Dendritic cell treated with granulocyte-macrophage colony-stimulating factor and Interleukin-4, amounts not matched to agents 40 ng/mL and 50 ng/mL, for 4 days (primary cell): ENCODE data around the gene OTULIN.
A peak's percentile ranks its signal among the peaks of the same experiment; 100 is the strongest.

Experiments
- H3K27ac Mint-ChIP-seq: one replicate; pipeline ENCODE4 v1.8.0; 2022; ENCODE audit warnings: mild to moderate bottlenecking, mixed read lengths
- H3K27me3 Mint-ChIP-seq: one replicate; pipeline ENCODE4 v1.8.0; 2022; ENCODE audit warnings: mild to moderate bottlenecking, mixed read lengths
- H3K36me3 Mint-ChIP-seq: one replicate; pipeline ENCODE4 v1.8.0; 2022; ENCODE audit warnings: low read depth, mixed read lengths
- H3K4me1 Mint-ChIP-seq: one replicate; pipeline ENCODE4 v1.8.0; 2022; ENCODE audit warnings: low read depth, mixed read lengths
- H3K4me3 Mint-ChIP-seq: one replicate; pipeline ENCODE4 v1.8.0; 2022; ENCODE audit warnings: mild to moderate bottlenecking, moderate library complexity, mixed read lengths
- H3K9me3 Mint-ChIP-seq: one replicate; pipeline ENCODE4 v1.8.0; 2022; ENCODE audit warnings: mixed read lengths
- intact Hi-C: fragments of 100-400 bp; cut with micrococcal nuclease; formaldehyde crosslinking; loops from one replicate; pipeline ENCODE4 v1.15.0; 2022

OTULIN gene

DNA sequence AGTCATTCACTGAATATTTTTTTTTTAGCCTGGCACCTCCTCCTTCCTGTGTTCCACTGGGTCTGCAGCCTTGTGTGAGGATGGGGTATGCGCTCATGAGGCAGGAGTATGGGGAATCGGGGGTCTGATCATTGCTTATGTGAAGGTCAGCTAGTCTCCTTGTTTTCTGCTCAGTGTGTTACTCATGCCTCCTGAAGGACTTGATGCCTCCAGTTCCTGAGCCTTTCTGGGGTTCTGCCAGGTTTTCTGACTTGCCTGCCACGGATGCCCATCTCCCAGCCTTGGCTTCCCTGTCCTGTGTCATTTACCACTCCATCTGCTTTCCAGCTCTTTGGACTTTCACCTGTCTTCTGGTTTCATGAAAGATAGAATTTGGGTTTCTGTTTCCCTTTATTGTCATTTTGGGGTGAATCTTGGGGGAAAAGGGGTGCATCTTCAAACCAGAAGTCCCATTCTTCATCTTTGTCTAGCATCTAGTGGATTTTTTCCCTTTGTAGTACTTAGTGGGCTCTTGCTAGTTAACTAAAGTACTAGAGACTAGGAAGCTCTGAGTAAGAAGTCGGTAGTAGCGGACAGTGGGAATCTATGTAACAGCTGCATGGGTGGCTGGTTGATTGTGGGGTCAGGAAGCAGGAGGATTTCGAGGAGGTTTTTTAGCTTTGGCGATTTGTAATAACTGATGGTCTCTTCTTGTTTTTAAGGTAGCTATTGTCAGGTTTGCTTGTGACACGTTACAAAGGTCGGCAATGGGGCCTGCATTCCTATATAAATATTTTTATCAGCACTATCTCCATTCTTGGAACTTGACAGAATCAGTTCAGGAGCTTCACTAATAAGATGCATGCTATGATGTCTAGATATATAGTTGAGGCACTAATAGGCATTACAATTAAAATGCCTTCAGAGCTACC is 8.2 kb downstream of the OTULIN start:
- H3K4me1 Mint-ChIP-seq: peaks cover 73% of the 10 kb centered on the region
- intact Hi-C loops: no loop called here
- peaks cover 45% of the 10 kb centered on the region for H3K36me3 Mint-ChIP-seq
- no peaks in the 10 kb centered on the region for H3K9me3 Mint-ChIP-seq
- no peaks in the 10 kb centered on the region for H3K27me3 Mint-ChIP-seq
- H3K27ac Mint-ChIP-seq: peak overlapping the region; percentile 21
- H3K4me3 Mint-ChIP-seq: no peak overlapping the region

DNA sequence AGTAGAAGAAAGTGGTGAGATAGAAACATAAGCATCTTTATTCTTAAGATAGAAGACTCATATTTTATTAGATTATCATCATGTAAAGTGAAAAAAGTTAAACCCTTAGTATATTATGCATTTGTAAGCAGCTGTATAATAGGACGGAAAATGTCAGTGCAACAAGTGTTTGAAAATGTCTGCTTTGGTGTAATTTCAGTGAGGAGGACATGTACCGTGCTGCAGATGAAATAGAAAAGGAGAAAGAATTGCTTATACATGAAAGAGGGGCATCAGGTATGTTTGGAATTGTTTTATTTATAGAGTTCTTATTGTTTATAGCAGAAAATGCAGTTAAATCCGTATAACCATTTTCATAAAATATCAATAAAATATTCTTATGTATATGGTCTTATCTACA is 8.9 kb downstream of the OTULIN start:
- Mint-ChIP-seq H3K4me3 (no peak overlapping the region), H3K27me3 (no peaks in the 10 kb centered on the region), H3K36me3 (peaks cover 45% of the 10 kb centered on the region), H3K4me1 (peaks cover 73% of the 10 kb centered on the region), H3K27ac (no peak overlapping the region), H3K9me3 (no peaks in the 10 kb centered on the region)
- intact Hi-C loops: no loop called here

DNA sequence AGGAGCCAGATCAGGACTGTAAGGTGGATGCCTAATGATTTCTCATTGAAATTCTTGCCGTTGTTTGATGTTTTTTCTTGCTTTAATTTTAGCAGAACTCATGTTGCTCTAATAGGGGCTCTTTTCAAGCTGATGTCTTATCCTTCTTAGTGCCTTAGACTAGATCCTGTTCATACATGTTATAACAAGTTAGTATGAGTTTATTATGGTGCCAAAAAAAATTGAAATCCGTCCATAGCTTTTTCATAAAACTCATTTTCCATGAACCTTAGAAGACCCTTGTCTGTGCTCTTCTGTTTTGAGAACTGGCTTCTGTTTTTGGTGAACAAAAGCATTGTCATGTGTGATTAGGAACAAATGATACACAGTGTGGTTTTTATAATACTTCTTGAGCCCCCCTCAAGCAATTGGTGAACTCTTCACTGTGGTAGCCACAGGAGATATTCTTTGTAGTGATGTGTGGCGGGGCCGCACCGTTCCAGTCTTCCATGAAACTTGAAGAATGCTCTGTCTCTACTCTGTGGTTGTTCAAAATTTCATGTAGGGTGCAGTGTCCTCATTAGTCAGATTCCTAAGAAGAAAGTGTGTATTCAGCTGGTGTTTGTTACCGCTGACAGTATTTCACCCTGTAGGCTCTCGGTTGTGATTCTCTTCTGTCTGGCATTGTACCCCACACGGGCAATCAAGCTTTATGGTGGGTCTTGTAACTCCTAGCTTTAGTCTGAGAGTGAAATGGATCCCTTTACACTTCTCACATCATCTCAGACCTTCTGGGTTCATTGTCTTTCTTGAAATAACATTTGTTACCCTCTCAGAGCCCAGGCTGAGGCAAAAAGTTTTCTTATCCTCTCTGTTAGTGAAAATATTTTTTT is 10.7 kb downstream of the OTULIN start:
- intact Hi-C loops: no loop called here
- H3K9me3 Mint-ChIP-seq: no peaks in the 10 kb centered on the region
- peaks cover 48% of the 10 kb centered on the region for H3K36me3 Mint-ChIP-seq

DNA sequence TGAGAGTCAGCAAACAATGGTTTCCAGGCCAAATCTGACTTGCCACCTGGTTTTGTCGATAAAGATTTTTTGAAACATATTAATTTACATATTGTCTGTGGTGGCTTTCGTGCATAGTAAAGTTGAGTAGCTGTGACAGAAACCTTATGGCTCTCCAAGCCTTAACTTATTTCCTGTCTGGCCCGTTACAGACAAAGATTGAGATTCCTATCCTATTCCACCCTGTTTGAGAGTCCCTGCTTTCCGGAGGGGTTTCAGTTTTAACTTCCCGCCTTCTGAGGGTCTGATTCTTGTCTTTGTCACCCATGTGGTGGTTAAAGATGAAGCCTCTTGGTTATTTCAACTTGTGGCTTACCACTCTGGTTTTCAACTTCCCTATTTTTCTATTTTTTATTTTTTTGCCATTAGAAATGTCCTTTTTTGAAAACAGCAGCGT is 11.4 kb downstream of the OTULIN start:
- H3K27me3 Mint-ChIP-seq: no peaks in the 10 kb centered on the region
- peaks cover 55% of the 10 kb centered on the region for H3K36me3 Mint-ChIP-seq
- no peaks in the 10 kb centered on the region for H3K9me3 Mint-ChIP-seq
- intact Hi-C loops: no loop called here
- H3K4me3 Mint-ChIP-seq: peak overlapping the region; percentile 37
- H3K4me1 Mint-ChIP-seq: peaks cover 78% of the 10 kb centered on the region
- peak overlapping the region; percentile 81 for H3K27ac Mint-ChIP-seq

More for the DNA sequence above, 10.7 kb downstream of the OTULIN start:
- no peaks in the 10 kb centered on the region for H3K27me3 Mint-ChIP-seq
- H3K4me1 Mint-ChIP-seq: peaks cover 80% of the 10 kb centered on the region
- H3K4me3 Mint-ChIP-seq: no peak overlapping the region
- H3K27ac Mint-ChIP-seq: peak overlapping the region; percentile 81

DNA sequence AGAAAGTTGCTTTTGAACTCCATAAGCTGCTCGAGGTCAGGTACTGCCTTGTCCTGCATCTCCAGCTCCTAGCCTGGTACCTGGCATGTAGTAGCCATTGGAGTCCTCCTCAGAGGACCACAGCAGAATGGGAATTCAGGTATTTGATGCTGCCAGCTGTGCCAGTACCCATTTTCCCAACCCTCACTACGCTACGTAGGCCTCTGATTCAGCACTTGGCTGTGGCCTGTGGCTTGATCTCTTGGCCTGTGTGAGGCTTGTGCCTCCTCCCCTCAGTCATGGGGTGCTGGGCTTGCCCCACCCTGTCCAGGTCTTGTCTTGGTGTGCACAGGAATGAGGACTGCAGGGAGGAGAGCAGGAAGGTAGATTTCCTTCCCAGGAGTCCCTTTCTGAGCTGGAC is 11.8 kb downstream of the OTULIN start:
- intact Hi-C loops: no loop called here
- Mint-ChIP-seq H3K36me3 (peaks cover 59% of the 10 kb centered on the region), H3K27me3 (no peaks in the 10 kb centered on the region)

DNA sequence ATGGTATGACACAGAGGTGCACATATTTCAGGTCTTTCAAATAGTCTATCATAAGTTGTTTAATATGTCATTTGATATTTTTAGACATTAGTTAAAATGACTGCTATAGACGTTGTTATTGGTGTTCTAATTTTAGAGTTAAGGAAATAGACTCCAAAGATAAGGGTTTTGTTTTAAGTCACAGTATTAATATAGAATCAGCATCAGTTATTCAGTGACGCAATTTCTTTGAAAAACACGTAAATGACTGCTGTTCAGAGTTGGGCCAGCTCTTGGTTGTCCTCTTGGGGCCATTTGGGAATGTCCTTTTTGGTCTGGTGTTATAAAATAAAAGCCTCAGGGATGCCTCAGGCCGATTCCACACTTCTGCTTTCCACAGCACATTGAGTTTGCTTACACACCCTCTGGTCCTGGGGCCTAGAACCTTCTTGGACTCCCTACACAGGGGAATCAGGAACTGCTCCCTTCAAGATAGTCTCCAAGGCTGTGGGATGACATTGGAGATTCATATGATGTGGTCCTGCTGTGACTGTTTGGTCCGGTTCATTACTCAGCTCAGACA is 14.3 kb downstream of the OTULIN start:
- no peaks in the 10 kb centered on the region for H3K9me3 Mint-ChIP-seq
- H3K36me3 Mint-ChIP-seq: peaks cover 76% of the 10 kb centered on the region
- intact Hi-C loops: no loop called here
- H3K27me3 Mint-ChIP-seq: no peaks in the 10 kb centered on the region
- no peak overlapping the region for H3K27ac Mint-ChIP-seq
- H3K4me1 Mint-ChIP-seq: peaks cover 49% of the 10 kb centered on the region
- H3K4me3 Mint-ChIP-seq: no peak overlapping the region

More for the DNA sequence above, 11.8 kb downstream of the OTULIN start:
- Mint-ChIP-seq H3K27ac (peak overlapping the region; percentile 81), H3K4me1 (peaks cover 74% of the 10 kb centered on the region), H3K9me3 (no peaks in the 10 kb centered on the region), H3K4me3 (peak overlapping the region; percentile 37)

DNA sequence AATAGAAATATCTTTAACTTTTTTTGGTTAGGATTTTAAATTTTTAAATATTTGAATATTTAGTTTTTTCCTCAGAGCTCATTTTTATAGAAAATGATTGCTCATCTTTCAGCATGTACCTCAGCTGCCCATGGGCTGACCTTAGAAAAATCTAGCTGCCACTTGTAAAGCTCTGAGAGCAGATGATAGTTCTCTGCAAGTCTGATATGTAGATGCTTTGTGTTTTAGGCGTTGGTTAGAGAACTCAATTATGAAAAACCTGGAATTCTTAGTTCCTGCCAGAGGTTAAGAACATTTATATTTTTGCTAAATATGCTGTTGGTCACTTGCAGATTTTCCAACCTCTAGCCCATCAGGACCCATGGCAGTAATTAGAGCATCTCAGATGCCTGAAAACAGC is 15.1 kb downstream of the OTULIN start:
- intact Hi-C loops: no loop called here
- Mint-ChIP-seq H3K4me3 (no peak overlapping the region), H3K27me3 (no peaks in the 10 kb centered on the region), H3K36me3 (peaks cover 76% of the 10 kb centered on the region), H3K27ac (no peak overlapping the region), H3K9me3 (no peaks in the 10 kb centered on the region), H3K4me1 (peaks cover 42% of the 10 kb centered on the region)

DNA sequence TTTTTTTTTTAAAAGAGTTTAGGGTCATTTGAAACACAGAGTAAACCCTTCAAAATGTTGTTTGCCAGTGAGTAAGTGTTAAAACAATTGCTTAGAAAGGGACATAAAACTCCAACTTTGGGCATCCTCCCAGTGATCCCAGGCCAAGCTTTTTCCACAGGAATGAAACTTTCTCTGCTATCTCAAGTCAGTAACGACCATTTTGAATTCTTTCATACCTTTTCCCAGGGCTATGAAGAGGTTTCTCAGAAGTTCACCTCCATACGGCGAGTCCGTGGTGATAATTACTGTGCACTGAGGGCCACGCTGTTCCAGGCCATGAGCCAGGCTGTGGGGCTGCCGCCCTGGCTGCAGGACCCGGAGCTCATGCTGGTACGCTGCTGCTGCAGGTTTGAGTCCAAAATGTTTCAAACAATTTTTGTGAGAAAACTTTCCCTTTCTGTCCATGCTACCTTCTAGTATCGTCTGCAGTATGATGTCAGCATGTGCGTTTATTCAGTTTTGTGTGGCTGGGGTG is 16.8 kb downstream of the OTULIN start:
- Mint-ChIP-seq H3K27ac (no peak overlapping the region), H3K4me1 (peaks cover 34% of the 10 kb centered on the region)
- intact Hi-C loops: no loop called here

DNA sequence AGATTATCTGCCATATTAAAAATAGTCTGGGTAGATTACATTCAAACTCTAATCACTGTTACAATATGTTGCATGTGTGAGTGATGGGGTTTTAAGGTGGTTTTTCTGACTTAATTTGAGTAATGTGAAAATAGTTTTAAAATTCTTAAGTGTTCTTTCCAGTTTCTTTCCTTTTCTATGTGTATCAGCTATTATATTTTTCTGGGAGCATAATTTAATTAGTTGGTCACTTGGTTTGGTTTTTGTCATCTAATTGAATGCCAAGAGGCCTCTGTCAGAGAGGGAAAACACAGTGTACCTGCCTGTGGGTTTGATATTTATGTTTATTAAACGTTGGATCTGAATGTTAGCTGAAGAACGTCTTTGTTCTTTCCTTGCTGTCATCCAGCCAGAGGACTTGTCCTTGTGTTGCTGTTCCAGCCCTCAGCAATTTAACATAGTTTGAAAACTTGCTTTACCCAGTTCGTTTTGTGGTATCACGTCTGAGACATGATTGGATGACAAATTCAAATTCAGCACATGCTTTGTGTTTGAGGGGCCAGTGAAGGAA is 19.5 kb downstream of the OTULIN start:
- intact Hi-C loops: no loop called here
- Mint-ChIP-seq H3K27ac (no peak overlapping the region), H3K4me3 (no peak overlapping the region), H3K27me3 (no peaks in the 10 kb centered on the region), H3K36me3 (peaks cover 88% of the 10 kb centered on the region), H3K9me3 (no peaks in the 10 kb centered on the region), H3K4me1 (peaks cover 15% of the 10 kb centered on the region)

More for the DNA sequence above, 16.8 kb downstream of the OTULIN start:
- Mint-ChIP-seq H3K9me3 (no peaks in the 10 kb centered on the region), H3K36me3 (peaks cover 79% of the 10 kb centered on the region), H3K4me3 (no peak overlapping the region), H3K27me3 (no peaks in the 10 kb centered on the region)

DNA sequence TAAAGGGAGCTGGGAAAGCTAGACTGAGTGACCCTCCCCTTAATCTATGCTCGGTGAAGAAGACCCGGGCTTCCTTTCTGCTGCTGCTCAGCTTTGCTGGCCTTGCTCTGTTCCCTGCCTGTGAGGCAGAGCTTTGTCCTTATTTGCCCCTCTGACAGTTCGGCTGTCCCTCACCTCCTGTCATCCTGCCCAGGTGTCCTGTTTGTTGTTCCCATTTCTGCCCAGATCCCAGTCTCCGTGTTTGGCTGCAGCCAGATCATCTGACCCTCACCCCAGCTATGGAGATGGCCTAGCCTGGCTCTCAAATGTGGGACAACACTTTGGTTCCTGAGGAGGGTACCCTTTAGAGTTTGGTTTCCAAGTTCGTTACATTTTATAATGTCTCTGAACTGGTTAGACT is 20.2 kb downstream of the OTULIN start:
- no peaks in the 10 kb centered on the region for H3K27me3 Mint-ChIP-seq
- H3K9me3 Mint-ChIP-seq: peaks cover 5% of the 10 kb centered on the region
- intact Hi-C loops: loop anchor here (1.0 kb wide), 1 partner anchor 330 kb away; no protein-coding TSS in a partner anchor
- peaks cover 95% of the 10 kb centered on the region for H3K36me3 Mint-ChIP-seq
- H3K4me3 Mint-ChIP-seq: no peak overlapping the region
- H3K4me1 Mint-ChIP-seq: peaks cover 12% of the 10 kb centered on the region
- H3K27ac Mint-ChIP-seq: no peak overlapping the region

DNA sequence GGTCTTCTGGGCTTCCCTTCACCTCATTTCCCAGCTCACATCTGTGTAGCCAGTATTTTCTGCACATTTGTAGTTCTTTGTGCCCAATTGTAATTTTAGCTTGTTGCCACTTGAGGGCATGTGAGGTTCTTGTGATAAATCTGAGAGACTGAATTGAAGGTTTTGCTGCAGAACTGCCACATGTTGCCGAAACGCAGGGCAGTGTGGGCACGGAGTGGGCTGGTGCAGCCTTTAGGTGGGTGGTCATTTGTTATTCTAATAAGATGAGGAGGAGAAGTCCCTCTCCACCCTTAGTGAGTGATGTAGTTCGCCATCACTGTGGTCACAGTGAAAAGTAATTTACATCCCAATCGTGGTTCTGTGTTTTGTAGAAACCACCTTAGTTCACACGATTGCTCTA is 21.2 kb downstream of the OTULIN start:
- H3K36me3 Mint-ChIP-seq: peaks cover 97% of the 10 kb centered on the region
- H3K27me3 Mint-ChIP-seq: no peaks in the 10 kb centered on the region
- intact Hi-C loops: loop anchor here (1.0 kb wide), 1 partner anchor 329 kb away; no protein-coding TSS in a partner anchor
- peaks cover 7% of the 10 kb centered on the region for H3K4me1 Mint-ChIP-seq
- no peak overlapping the region for H3K27ac Mint-ChIP-seq
- H3K9me3 Mint-ChIP-seq: peaks cover 8% of the 10 kb centered on the region
- no peak overlapping the region for H3K4me3 Mint-ChIP-seq

DNA sequence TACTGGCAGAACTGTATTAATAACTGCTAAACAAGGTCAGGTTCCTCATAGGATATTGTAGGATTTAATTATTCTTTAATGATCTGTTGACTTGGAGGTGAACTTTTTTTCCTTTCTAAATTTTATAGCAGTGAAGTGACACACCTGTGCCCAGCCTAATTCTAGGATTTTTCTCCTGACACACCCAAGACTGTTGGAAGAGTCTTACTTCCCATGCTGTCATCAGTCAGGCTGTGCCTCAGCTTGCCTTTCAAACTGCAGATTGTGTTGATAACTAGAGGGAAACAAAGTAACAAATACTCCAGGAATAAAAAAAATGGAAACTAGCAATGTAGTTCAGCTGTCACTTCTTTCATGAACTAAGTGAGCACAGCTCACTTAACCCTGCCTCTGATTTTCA is 22.0 kb downstream of the OTULIN start:
- H3K4me1 Mint-ChIP-seq: peaks cover 7% of the 10 kb centered on the region
- peaks cover 8% of the 10 kb centered on the region for H3K9me3 Mint-ChIP-seq
- H3K27me3 Mint-ChIP-seq: no peaks in the 10 kb centered on the region
- H3K4me3 Mint-ChIP-seq: no peak overlapping the region
- peaks cover 97% of the 10 kb centered on the region for H3K36me3 Mint-ChIP-seq
- no peak overlapping the region for H3K27ac Mint-ChIP-seq
- intact Hi-C loops: no loop called here

DNA sequence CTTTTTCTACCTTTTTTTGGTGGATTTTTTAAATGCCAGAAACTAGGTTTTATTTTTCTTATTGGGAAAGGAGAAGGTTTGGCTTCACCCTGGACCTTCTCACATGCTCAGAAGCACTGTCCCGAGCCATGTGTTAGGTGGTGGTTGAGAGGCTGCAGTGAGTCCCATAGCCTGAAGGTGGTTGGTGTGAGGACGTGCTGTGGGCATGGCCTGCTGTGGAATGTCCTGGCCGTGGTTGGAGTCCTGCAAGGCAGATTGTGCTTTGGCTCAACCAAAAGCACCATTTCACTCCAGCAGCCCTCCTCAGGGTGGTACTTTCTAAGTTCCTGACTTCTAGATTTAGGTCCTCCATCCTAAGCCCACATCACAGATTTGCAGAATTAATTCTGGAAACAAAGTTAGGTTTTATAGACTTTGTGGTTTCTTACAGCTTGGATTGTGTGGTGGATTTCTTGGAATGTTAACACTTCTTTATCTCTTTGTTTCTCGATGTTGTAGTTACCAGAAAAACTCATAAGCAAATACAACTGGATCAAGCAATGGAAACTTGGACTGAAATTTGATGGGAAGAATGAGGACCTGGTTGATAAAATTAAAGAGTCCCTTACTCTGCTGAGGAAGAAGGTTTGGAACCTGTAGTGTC is 22.6 kb downstream of the OTULIN start:
- Mint-ChIP-seq H3K4me3 (no peak overlapping the region), H3K36me3 (peaks cover 95% of the 10 kb centered on the region), H3K27ac (no peak overlapping the region), H3K9me3 (peaks cover 8% of the 10 kb centered on the region), H3K4me1 (peaks cover 7% of the 10 kb centered on the region), H3K27me3 (no peaks in the 10 kb centered on the region)
- intact Hi-C loops: no loop called here
